K562 (cell line): ENCODE results near the gene C12orf75. TPM values are rescaled to one million over a fixed set of nuclear protein-coding genes. Genes with fewer than 3 reads are reported as not detected.

Experiments
- ATAC-seq: fragments of 200-7000 bp; cut with Tn5 transposase; 3 replicates; pipeline ENCODE4 v1.9.1; 2020; ENCODE audit warnings: moderate library complexity
- BruUV-seq: library from RNA; stranded (reverse); fragments of 400-500 nt; replicated peaks from 2 replicates; lab custom pipeline; 2021; lab: Mats Ljungman, UMichigan
- CTCF ChIA-PET: fragments of 300-600 bp; formaldehyde crosslinking; extraction: SDS; loops from one replicate; lab custom pipeline; 2021; ENCODE audit warnings: low intra/inter-chr PET ratio; lab: Yijun Ruan, JAX
- POLR2A ChIA-PET: fragments of 300-600, 350-650 bp; sonication (Branson Sonifier 250); formaldehyde crosslinking; extraction: SDS; loops from one replicate; lab custom pipeline; 2021; ENCODE audit warnings: antibody characterized with exemption, inconsistent platforms; lab: Yijun Ruan, JAX
- DNase-seq, 4 experiments: peaks; one replicate each; pipeline versions ENCODE4 v3.0.0 to v3.0.0-alpha.2; 2011 to 2018; ENCODE audit warnings: low spot score in 3 of 4, mixed read lengths in 3 of 4; ENCODE audit errors: extremely low read depth in 1 of 4
- FAIRE-seq: peaks from 2 replicates; lab custom pipeline; 2011; peaks lifted over from hg19 to GRCh38; lab: Jason Lieb, UNC
- H2AFZ ChIP-seq: 2 replicates; pipeline ENCODE4 v1.6.0; 2011; ENCODE audit warnings: low read depth, low read length, control low read depth, inconsistent platforms
- H3K27ac ChIP-seq: fragments of 200-600 bp; 3 replicates; pipeline ENCODE4 v1.8.0; 2011; ENCODE audit warnings: low read depth, mild to moderate bottlenecking, control low read depth, inconsistent platforms, low read length, moderate library complexity, mixed read lengths; ENCODE audit errors: extremely low read depth
- H3K27me3 ChIP-seq, 2 experiments: fragments of 300-600 bp in 1 of 2; 2 replicates in 1 of 2; 3 replicates in 1 of 2; pipeline versions ENCODE4 v1.6.0 to v1.8.0; 2011; ENCODE audit warnings: inconsistent platforms in 2 of 2, low read length in 2 of 2, mild to moderate bottlenecking in 1 of 2, mixed read lengths in 1 of 2, moderate library complexity in 1 of 2; ENCODE audit not compliant: control insufficient read depth in 2 of 2, insufficient read depth in 2 of 2
- H3K36me3 ChIP-seq: fragments of 300-600 bp; 3 replicates; pipeline ENCODE4 v1.8.0; 2011; ENCODE audit warnings: mild to moderate bottlenecking, low read length, inconsistent platforms; ENCODE audit not compliant: control insufficient read depth, insufficient read depth
- H3K4me1 ChIP-seq, 2 experiments: fragments of 200-600 bp in 1 of 2; replicated peaks in 1 of 2; 2 replicates in 1 of 2; 3 replicates in 1 of 2; pipeline versions ENCODE4 v1.5.1 to v1.8.0; 2011; ENCODE audit warnings: inconsistent platforms in 2 of 2, low read length in 2 of 2, mild to moderate bottlenecking in 1 of 2, mixed read lengths in 1 of 2, moderate library complexity in 1 of 2; ENCODE audit not compliant: control insufficient read depth in 2 of 2, insufficient read depth in 2 of 2
- H3K4me2 ChIP-seq: 2 replicates; pipeline ENCODE4 v1.6.1; 2011; ENCODE audit warnings: low read length, control low read depth, inconsistent platforms, mixed read lengths; ENCODE audit not compliant: insufficient read depth
- H3K4me3 ChIP-seq: fragments of 200-600 bp; sonication (generic), shearing (Covaris generic); 2 replicates; pipeline ENCODE4 v1.5.1; 2016; ENCODE audit warnings: control low read depth, inconsistent platforms
- H3K79me2 ChIP-seq: fragments of 200-600 bp; 3 replicates; pipeline ENCODE4 v1.8.0; 2011; ENCODE audit warnings: low read length, inconsistent platforms; ENCODE audit not compliant: control insufficient read depth, insufficient read depth
- H3K9ac ChIP-seq, 2 experiments: 2 replicates each; pipeline versions ENCODE4 v1.6.0 to v1.6.1; 2011; ENCODE audit warnings: low read depth in 2 of 2, low read length in 2 of 2, control low read depth in 1 of 2, inconsistent platforms in 1 of 2, mild to moderate bottlenecking in 1 of 2, mixed read lengths in 1 of 2; ENCODE audit not compliant: insufficient read depth in 1 of 2
- H3K9me1 ChIP-seq: one replicate; pipeline ENCODE4 v1.6.0; 2011; ENCODE audit warnings: inconsistent platforms, mild to moderate bottlenecking, low read length, moderate library complexity; ENCODE audit not compliant: control insufficient read depth, insufficient read depth
- H3K9me3 ChIP-seq: replicated peaks from 2 replicates; pipeline ENCODE4 v1.5.1; 2011; ENCODE audit warnings: low read depth, low read length, inconsistent platforms; ENCODE audit not compliant: control insufficient read depth, insufficient read depth
- H4K20me1 ChIP-seq: replicated peaks from 2 replicates; pipeline ENCODE4 v1.6.1; 2011; ENCODE audit warnings: low read length, inconsistent platforms, mixed read lengths; ENCODE audit not compliant: control insufficient read depth, insufficient read depth
- ARID2 ChIP-seq: fragments of 450-650 bp; IDR thresholded peaks from 2 replicates; pipeline ENCODE4 v1.6.1; 2017; ENCODE audit warnings: antibody characterized with exemption, mild to moderate bottlenecking
- CREBBP ChIP-seq: IDR thresholded peaks from one replicate; pipeline ENCODE4 v1.6.1; 2012; ENCODE audit warnings: low read depth, mild to moderate bottlenecking, control low read depth, inconsistent platforms, low read length
- E2F3 ChIP-seq: fragments of 250-450 bp; sonication (Bioruptor Pico); IDR thresholded peaks from 2 replicates; pipeline ENCODE4 v1.4.0; 2020; ENCODE audit warnings: mild to moderate bottlenecking
- HNRNPLL ChIP-seq: fragments of 200-400 bp; formaldehyde crosslinking; IDR thresholded peaks from 2 replicates; pipeline ENCODE4 v1.6.1; 2017; ENCODE audit warnings: low read length, low read depth, mild to moderate bottlenecking; ENCODE audit not compliant: poor library complexity, severe bottlenecking
- KAT8 ChIP-seq: fragments of 450-650 bp; IDR thresholded peaks from 2 replicates; pipeline ENCODE4 v1.6.1; 2016; ENCODE audit warnings: low read depth, mild to moderate bottlenecking
- L3MBTL2 ChIP-seq: fragments of 450-650 bp; IDR thresholded peaks from 2 replicates; pipeline ENCODE4 v1.6.1; 2016; ENCODE audit warnings: mild to moderate bottlenecking, moderate library complexity
- NRF1 ChIP-seq, 2 experiments: fragments of 450-650 bp; IDR thresholded peaks in 1 of 2; conservative IDR thresholded peaks in 1 of 2; 2 replicates each; pipeline ENCODE4 v1.6.1; 2014; ENCODE audit warnings: mild to moderate bottlenecking in 2 of 2
- SRSF9 ChIP-seq: fragments of 200-400 bp; formaldehyde crosslinking; IDR thresholded peaks from 2 replicates; pipeline ENCODE4 v1.6.1; 2017; ENCODE audit warnings: low read depth, low read length, borderline replicate concordance
- ZNF766 ChIP-seq: fragments of 200-800 bp; sonication (Bioruptor generic); conservative IDR thresholded peaks from 2 replicates; pipeline ENCODE4 v1.6.1; 2016; ENCODE audit warnings: missing genetic modification characterization, missing compliant biosample characterization
- ZNF780A ChIP-seq: fragments of 250-450 bp; sonication (Bioruptor Pico); IDR thresholded peaks from 2 replicates; pipeline ENCODE4 v1.5.0; 2021; ENCODE audit warnings: mild to moderate bottlenecking
- WGBS: fragments of 100-300 bp; shearing (Covaris generic); methylation state at CpG from one replicate; pipeline ENCODE4 v1.1.6; 2016; ENCODE audit warnings: low coverage, mixed read lengths; ENCODE audit not compliant: insufficient coverage; ENCODE audit errors: missing lambda C conversion rate; 5-methylcytosine and 5-hydroxymethylcytosine counted together
- in situ Hi-C: fragments of 300-500 bp; cut with MboI; formaldehyde crosslinking; loops from 4 replicates; pipeline ENCODE4 v1.15.0; 2018; ENCODE audit warnings: inconsistent platforms, mixed read lengths
- intact Hi-C: fragments of 100-400 bp; cut with micrococcal nuclease; formaldehyde crosslinking; loops from 2 replicates; pipeline ENCODE4 v1.14.2; 2022
- polyA plus RNA-seq, 8 experiments: library from polyadenylated mRNA; depleted of rRNA in 4 of 8; stranded (reverse) in 5 of 8; unstranded in 3 of 8; fragments of >200 nt; fragmentation: Nextera tagmentation in 2 of 8; fragmentation: Illumina TruSeq in 1 of 8; extraction: Ambion mirVana in 2 of 8; extraction: Trizol in 1 of 8; gene quantifications; 2 replicates each; pipeline versions ENCODE4 v1.2.1 to v1.2.3, GENCODE V29; 2011 to 2014; ENCODE audit warnings: inconsistent platforms in 1 of 8, missing spikeins in 1 of 8
- total RNA-seq, 7 experiments: library from RNA; depleted of rRNA in 6 of 7; stranded (reverse); fragments of >200 nt in 6 of 7; fragmentation: Illumina TruSeq in 2 of 7; extraction: Trizol in 2 of 7; gene quantifications; 2 replicates each; pipeline versions ENCODE4 v1.2.1 to v1.2.3, GENCODE V29; 2011 to 2021; ENCODE audit warnings: low replicate concordance in 1 of 7
- TF ChIP-seq, protein P1 (sequence below): sonication (generic); formaldehyde crosslinking; IDR thresholded peaks from 2 replicates; pipeline ENCODE4 v1.8.0; 2022; ENCODE audit warnings: missing genetic modification reagents, mild to moderate bottlenecking, borderline replicate concordance
- TF ChIP-seq, protein P2 (sequence below): fragments of 200-800 bp; sonication (Bioruptor generic); IDR thresholded peaks from 2 replicates; pipeline ENCODE4 v1.6.1; 2017; ENCODE audit warnings: missing genetic modification characterization, missing compliant biosample characterization
- TF ChIP-seq, protein P3 (sequence below): fragments of 450-650 bp; formaldehyde crosslinking; IDR thresholded peaks from 2 replicates; pipeline ENCODE4 v1.4.0; 2022; ENCODE audit warnings: mild to moderate bottlenecking, moderate library complexity

C12orf75 gene
- total and polyA plus RNA-seq, 9 of the 15 experiments (the other 6 are each of a cell fraction or from before 2014, with no cell fraction given): 0.06 to 0.82 (median 0.26) TPM; not detected in 3

DNA sequence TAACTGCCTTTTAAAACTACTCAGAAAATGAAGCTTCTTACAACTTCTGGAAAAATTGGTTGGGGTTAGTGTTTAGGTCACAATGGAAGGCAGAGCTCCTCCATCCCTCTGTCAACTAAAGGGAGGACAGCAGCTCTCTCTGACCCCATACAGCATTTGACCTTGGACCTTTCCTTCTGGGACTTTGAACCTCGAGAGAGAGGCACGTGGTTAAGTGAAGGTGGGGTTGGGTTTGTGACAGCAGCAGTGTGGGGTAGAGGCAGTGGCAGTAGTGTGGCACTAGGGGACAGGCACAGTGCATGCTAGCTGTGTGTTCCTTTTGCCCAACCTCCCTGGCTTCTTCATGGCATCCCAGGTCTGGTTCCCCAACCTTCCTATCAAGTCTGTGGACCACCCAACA is 9.4 kb upstream of the C12orf75 start:
- H2AFZ ChIP-seq: no peak overlapping the region
- BruUV-seq: no TSS peak
- DNase-seq: no peak

More for the DNA sequence above, 9.4 kb upstream of the C12orf75 start:
- TF ChIP-seq NRF1 (conservative IDR thresholded peaks at IDR 0.05 in 1 of 2, IDR thresholded peaks at IDR 0.05 in 1 of 2) (no peak), ZNF780A (no peak), SRSF9 (no peak), HNRNPLL (no peak), ARID2 (no peak), ZNF766 (CRISPR knock-in tag) (no peak), E2F3 (CRISPR knock-in tag) (no peak), L3MBTL2 (no peak), CREBBP (no peak), KAT8 (no peak)
- TF ChIP-seq, protein P1, sequence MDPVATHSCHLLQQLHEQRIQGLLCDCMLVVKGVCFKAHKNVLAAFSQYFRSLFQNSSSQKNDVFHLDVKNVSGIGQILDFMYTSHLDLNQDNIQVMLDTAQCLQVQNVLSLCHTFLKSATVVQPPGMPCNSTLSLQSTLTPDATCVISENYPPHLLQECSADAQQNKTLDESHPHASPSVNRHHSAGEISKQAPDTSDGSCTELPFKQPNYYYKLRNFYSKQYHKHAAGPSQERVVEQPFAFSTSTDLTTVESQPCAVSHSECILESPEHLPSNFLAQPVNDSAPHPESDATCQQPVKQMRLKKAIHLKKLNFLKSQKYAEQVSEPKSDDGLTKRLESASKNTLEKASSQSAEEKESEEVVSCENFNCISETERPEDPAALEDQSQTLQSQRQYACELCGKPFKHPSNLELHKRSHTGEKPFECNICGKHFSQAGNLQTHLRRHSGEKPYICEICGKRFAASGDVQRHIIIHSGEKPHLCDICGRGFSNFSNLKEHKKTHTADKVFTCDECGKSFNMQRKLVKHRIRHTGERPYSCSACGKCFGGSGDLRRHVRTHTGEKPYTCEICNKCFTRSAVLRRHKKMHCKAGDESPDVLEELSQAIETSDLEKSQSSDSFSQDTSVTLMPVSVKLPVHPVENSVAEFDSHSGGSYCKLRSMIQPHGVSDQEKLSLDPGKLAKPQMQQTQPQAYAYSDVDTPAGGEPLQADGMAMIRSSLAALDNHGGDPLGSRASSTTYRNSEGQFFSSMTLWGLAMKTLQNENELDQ (CRISPR knock-in tag): no peak
- TF ChIP-seq, protein P2, sequence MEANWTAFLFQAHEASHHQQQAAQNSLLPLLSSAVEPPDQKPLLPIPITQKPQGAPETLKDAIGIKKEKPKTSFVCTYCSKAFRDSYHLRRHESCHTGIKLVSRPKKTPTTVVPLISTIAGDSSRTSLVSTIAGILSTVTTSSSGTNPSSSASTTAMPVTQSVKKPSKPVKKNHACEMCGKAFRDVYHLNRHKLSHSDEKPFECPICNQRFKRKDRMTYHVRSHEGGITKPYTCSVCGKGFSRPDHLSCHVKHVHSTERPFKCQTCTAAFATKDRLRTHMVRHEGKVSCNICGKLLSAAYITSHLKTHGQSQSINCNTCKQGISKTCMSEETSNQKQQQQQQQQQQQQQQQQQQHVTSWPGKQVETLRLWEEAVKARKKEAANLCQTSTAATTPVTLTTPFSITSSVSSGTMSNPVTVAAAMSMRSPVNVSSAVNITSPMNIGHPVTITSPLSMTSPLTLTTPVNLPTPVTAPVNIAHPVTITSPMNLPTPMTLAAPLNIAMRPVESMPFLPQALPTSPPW (CRISPR knock-in tag): no peak
- TF ChIP-seq, protein P3, sequence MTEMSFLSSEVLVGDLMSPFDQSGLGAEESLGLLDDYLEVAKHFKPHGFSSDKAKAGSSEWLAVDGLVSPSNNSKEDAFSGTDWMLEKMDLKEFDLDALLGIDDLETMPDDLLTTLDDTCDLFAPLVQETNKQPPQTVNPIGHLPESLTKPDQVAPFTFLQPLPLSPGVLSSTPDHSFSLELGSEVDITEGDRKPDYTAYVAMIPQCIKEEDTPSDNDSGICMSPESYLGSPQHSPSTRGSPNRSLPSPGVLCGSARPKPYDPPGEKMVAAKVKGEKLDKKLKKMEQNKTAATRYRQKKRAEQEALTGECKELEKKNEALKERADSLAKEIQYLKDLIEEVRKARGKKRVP (CRISPR knock-in tag): no peak
- TF ChIP-seq, all 486 proteins: peak for 0
- in situ Hi-C loops: no loop called here
- ATAC-seq (no peak), FAIRE-seq (no peak)
- no peaks in the 10 kb centered on the region for H3K9me1 ChIP-seq
- H3K4me2 ChIP-seq: no peak overlapping the region
- H3K27me3 ChIP-seq: peaks cover 0 to 29% of the 10 kb centered on the region in 2 experiments; a peak in 2 of 5 replicates
- H3K4me1 ChIP-seq: no peaks in the 10 kb centered on the region
- no peak overlapping the region for H3K27ac ChIP-seq
- H3K79me2 ChIP-seq: no peaks in the 10 kb centered on the region
- no peak overlapping the region for H3K9ac ChIP-seq
- no peaks in the 10 kb centered on the region for H4K20me1 ChIP-seq
- intact Hi-C loops: no loop called here
- ChIA-PET CTCF (no interaction called here), POLR2A (interaction anchor here (0.9 kb wide), 1 partner anchor 11 kb away, joined by 3 read pairs; no protein-coding TSS in a partner anchor)
- H3K4me3 ChIP-seq: no peak overlapping the region
- no peaks in the 10 kb centered on the region for H3K9me3 ChIP-seq
- 0% methylated on average over 2 of the region's 2 CpGs for WGBS
- no peaks in the 10 kb centered on the region for H3K36me3 ChIP-seq
